Mesodermal cell (in vitro differentiated cells): ENCODE data around the gene ARMC10.
"Not testable (repeated sequence)": the region's sequence is repeated elsewhere in the genome, so short reads cannot be mapped to it uniquely, and the experiment has no call there.

Experiments
- H3K27ac ChIP-seq: 2 replicates; pipeline ENCODE4 v1.7.0; 2013; ENCODE audit warnings: mild to moderate bottlenecking, low read depth, low read length, moderate library complexity; ENCODE audit not compliant: severe bottlenecking
- H3K36me3 ChIP-seq: 2 replicates; pipeline ENCODE4 v1.7.1; 2013; ENCODE audit warnings: mild to moderate bottlenecking, low read length, moderate library complexity; ENCODE audit not compliant: control insufficient read depth, insufficient read depth
- H3K4me1 ChIP-seq: one replicate; pipeline ENCODE4 v1.7.1; 2013; ENCODE audit warnings: mild to moderate bottlenecking, low read length; ENCODE audit not compliant: insufficient read depth, control insufficient read depth, poor library complexity, severe bottlenecking
- H3K4me3 ChIP-seq: 2 replicates; pipeline ENCODE4 v1.7.0; 2013; ENCODE audit warnings: low read length, control low read depth, mild to moderate bottlenecking; ENCODE audit not compliant: insufficient read depth, poor library complexity, severe bottlenecking; ENCODE audit errors: extremely low read depth
- H3K9me3 ChIP-seq: 2 replicates; pipeline ENCODE4 v1.7.1; 2013; ENCODE audit warnings: mild to moderate bottlenecking, low read length, moderate library complexity; ENCODE audit not compliant: control insufficient read depth
- WGBS, 2 experiments: methylation state at CpG; one replicate each; pipeline ENCODE4 v1.1.5; 2013; ENCODE audit warnings: missing lambda C conversion rate in 2 of 2; ENCODE audit not compliant: insufficient coverage in 2 of 2; 5-methylcytosine and 5-hydroxymethylcytosine counted together

Gene ARMC10

GRCh38 chr7:103077318-103077717, 2.4 kb downstream of the ARMC10 start:
- H3K9me3 ChIP-seq: no peaks in the 10 kb centered on the region
- H3K27ac ChIP-seq: no peak overlapping the region
- H3K36me3 ChIP-seq: peaks cover 5% of the 10 kb centered on the region
- WGBS, 2 experiments: 83 to 100% methylated on average over 1 of the region's 3 CpGs
- H3K4me3 ChIP-seq: no peak overlapping the region
- H3K4me1 ChIP-seq: peaks cover 3% of the 10 kb centered on the region

DNA sequence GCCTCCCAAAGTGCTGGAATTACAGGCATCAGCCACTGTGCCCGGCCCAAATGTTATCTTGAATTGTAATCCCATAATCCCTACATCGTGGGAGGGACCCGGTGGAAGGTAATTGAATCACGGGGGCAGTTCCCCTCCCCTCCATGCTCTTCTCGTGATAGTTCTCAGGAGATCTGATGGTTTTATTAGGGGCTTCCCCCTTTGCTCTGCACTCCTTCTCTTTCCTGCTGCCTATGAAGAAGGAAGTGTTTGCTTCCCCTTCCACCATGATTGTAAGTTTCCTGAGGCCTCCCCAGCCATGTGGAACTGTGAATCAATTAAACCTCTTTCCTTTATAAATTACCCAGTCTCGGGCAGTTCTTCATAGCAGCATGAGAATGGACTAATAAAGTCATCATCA, 3.3 kb downstream of the ARMC10 start:
- H3K4me1 ChIP-seq, H3K36me3 ChIP-seq, H3K4me3 ChIP-seq, H3K27ac ChIP-seq, H3K9me3 ChIP-seq: not testable (repeated sequence)
- 92 to 100% methylated on average over 2 to 5 of the region's 6 CpGs for WGBS, 2 experiments

DNA sequence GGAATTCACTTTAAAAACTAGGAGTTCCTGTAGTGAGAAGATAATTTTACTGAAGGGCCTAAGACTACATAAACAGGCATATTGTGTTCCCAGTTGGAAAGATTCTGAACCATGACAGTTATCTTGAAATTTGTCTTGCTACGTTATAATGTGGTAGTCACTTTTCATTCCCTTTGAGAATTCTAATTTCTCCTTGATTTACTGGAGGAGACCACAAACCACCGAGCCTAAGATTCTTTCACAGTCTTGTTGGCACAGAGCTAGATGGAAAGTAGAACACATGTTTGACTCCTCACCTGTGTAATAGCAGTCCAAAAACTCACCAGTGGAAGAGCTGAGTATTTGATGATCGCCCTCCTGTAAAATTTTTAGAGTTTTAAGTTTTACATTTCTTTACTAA, 4.9 kb downstream of the ARMC10 start:
- Histone ChIP-seq H3K9me3 (no peaks in the 10 kb centered on the region), H3K36me3 (peaks cover 23% of the 10 kb centered on the region), H3K27ac (no peak overlapping the region), H3K4me3 (no peak overlapping the region), H3K4me1 (no peaks in the 10 kb centered on the region)
- WGBS, 2 experiments: 90% methylated on average over 1 of the region's 3 CpGs; no CpG with 5 or more reads in 1 of the 2 experiments

DNA sequence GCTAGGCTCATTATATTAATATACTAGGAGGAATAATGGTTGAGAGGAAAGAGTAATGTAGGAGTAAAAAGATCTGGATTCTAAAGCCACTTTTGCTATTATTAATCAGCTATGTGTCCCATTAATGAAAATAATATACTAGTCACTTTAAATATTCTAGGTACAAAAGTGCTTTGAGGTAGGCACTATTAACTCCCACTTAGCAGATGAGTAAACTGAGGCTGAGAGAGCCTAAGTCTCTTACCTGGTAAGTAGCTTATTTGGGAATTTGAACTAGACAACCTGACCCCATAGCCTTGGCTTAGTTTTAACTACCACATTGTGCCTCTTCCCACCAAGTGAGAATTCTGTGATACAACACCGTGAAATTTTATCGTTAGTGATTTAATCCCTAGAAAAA, 6.0 kb downstream of the ARMC10 start:
- Histone ChIP-seq H3K36me3 (peaks cover 29% of the 10 kb centered on the region), H3K9me3 (no peaks in the 10 kb centered on the region), H3K4me1 (no peaks in the 10 kb centered on the region), H3K4me3 (no peak overlapping the region), H3K27ac (no peak overlapping the region)
- no CpG with 5 or more reads among the region's 2 CpGs for WGBS, 2 experiments

- H3K36me3 ChIP-seq: peaks cover 37% of the 10 kb centered on the region
- no CpG with 5 or more reads among the region's 1 CpG for WGBS, 2 experiments
- H3K4me1 ChIP-seq: no peaks in the 10 kb centered on the region
- H3K27ac ChIP-seq: no peak overlapping the region
- H3K4me3 ChIP-seq: no peak overlapping the region
- no peaks in the 10 kb centered on the region for H3K9me3 ChIP-seq
Measured at GRCh38 chr7:103082497-103082896, 7.6 kb downstream of the ARMC10 start.

GRCh38 chr7:103083210-103083609, 8.3 kb downstream of the ARMC10 start:
- Histone ChIP-seq H3K27ac (no peak overlapping the region), H3K9me3 (no peaks in the 10 kb centered on the region), H3K4me3 (no peak overlapping the region), H3K36me3 (peaks cover 41% of the 10 kb centered on the region), H3K4me1 (no peaks in the 10 kb centered on the region)
- 100% methylated on average over 1 of the region's 3 CpGs for WGBS, 2 experiments

- not testable (repeated sequence) for H3K9me3 ChIP-seq, H3K27ac ChIP-seq, H3K4me3 ChIP-seq, H3K4me1 ChIP-seq
- peaks cover 44% of the 10 kb centered on the region for H3K36me3 ChIP-seq
- 0% methylated on average over 1 of the region's 4 CpGs; no CpG with 5 or more reads in 1 of the 2 experiments for WGBS, 2 experiments
Measured at GRCh38 chr7:103092321-103092720, 17.4 kb downstream of the ARMC10 start.

- peaks cover 41% of the 10 kb centered on the region for H3K36me3 ChIP-seq
Measured at GRCh38 chr7:103093429-103093828, 18.5 kb downstream of the ARMC10 start.

GRCh38 chr7:103094102-103094501, 19.2 kb downstream of the ARMC10 start:
- Histone ChIP-seq H3K27ac (no peak overlapping the region), H3K4me1 (no peaks in the 10 kb centered on the region), H3K36me3 (peaks cover 36% of the 10 kb centered on the region), H3K9me3 (no peaks in the 10 kb centered on the region), H3K4me3 (no peak overlapping the region)
- no CpG with 5 or more reads among the region's 3 CpGs for WGBS, 2 experiments

More at GRCh38 chr7:103093429-103093828, 18.5 kb downstream of the ARMC10 start:
- H3K27ac ChIP-seq: no peak overlapping the region
- 80% methylated on average over 1 of the region's 1 CpG; no CpG with 5 or more reads in 1 of the 2 experiments for WGBS, 2 experiments
- H3K9me3 ChIP-seq: no peaks in the 10 kb centered on the region
- H3K4me1 ChIP-seq: no peaks in the 10 kb centered on the region
- no peak overlapping the region for H3K4me3 ChIP-seq

GRCh38 chr7:103095558-103095957, 20.6 kb downstream of the ARMC10 start:
- H3K4me1 ChIP-seq, H3K27ac ChIP-seq, H3K4me3 ChIP-seq, H3K9me3 ChIP-seq: not testable (repeated sequence)
- WGBS, 2 experiments: no CpG with 5 or more reads among the region's 2 CpGs
- H3K36me3 ChIP-seq: peaks cover 27% of the 10 kb centered on the region

DNA sequence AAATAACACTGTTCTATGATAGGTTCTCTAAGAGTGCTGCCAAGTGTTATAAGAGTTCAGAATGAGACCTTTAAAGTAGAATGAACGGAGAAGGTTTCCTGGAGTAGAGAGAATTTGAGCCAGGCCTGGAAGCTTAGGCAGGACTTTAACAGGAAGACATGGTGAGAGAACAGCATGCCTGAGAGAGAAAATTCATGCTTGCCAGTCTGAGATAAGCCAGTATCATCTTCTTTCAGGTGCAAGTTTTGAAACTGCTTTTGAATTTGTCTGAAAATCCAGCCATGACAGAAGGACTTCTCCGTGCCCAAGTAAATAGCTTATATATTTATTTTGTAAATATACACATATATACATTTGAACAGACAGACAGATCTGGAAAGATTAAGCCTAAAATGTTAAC, 22.1 kb downstream of the ARMC10 start:
- no peaks in the 10 kb centered on the region for H3K9me3 ChIP-seq
- no peak overlapping the region for H3K4me3 ChIP-seq
- H3K27ac ChIP-seq: no peak overlapping the region
- 88 to 100% methylated on average over 1 of the region's 2 CpGs for WGBS, 2 experiments
- H3K4me1 ChIP-seq: no peaks in the 10 kb centered on the region
- H3K36me3 ChIP-seq: peaks cover 27% of the 10 kb centered on the region
